ENCODE data around the gene FOXD4L3.
"Not testable (repeated sequence)": the region's sequence is repeated elsewhere in the genome, so short reads cannot be mapped to it uniquely, and the experiment has no call there.

GRCh38 chr9:68318209-68318608, 15.5 kb downstream of the FOXD4L3 start:
- TF ChIP-seq POLR2A, POLR2AphosphoS5 (IDR thresholded peaks at IDR 0.05; ENCODE audit: low read depth, low read length): not testable (repeated sequence)
